ENCODE measurements around the gene ACOT7. TPM values are rescaled to one million over a fixed set of nuclear protein-coding genes. Genes with fewer than 3 reads are reported as not detected.

Gene ACOT7
- total and polyA plus RNA-seq, 7 donors = 2.3 to 12.4 (median 4.1) TPM

- no peak overlapping the region for H3K4me3 ChIP-seq
- H3K27ac ChIP-seq = no peak overlapping the region
- H3K4me1 ChIP-seq = peaks cover 4% of the 10 kb centered on the region
- H3K36me3 ChIP-seq (ENCODE audit: insufficient read depth in 1 of 2, low read depth in 1 of 2) = no peaks in the 10 kb centered on the region
- no peak for TF ChIP-seq CTCF (IDR thresholded peaks at IDR 0.05)
- H3K27me3 ChIP-seq (ENCODE audit: insufficient read depth in 3 of 3, low read length in 2 of 3) = peaks cover 0 to 47% (median 21%) of the 10 kb centered on the region in 3 donors
- no peak for DNase-seq
- WGBS, 3 donors = 78 to 83% (median 78%) methylated on average over 10 of the region's 10 CpGs
- no peak for ATAC-seq
- intact Hi-C loops (cut with DNase I) = no loop called here
- no peaks in the 10 kb centered on the region for H3K9me3 ChIP-seq
Observed at GRCh38 chr1:6258675-6259074, 134.9 kb downstream of the ACOT7 start.

- no peak for DNase-seq
- Histone ChIP-seq H3K36me3 (ENCODE audit: insufficient read depth in 1 of 2, low read depth in 1 of 2) (no peaks in the 10 kb centered on the region), H3K4me1 (no peaks in the 10 kb centered on the region), H3K4me3 (no peak overlapping the region), H3K9me3 (no peaks in the 10 kb centered on the region), H3K27ac (no peak overlapping the region), H3K27me3 (ENCODE audit: insufficient read depth in 3 of 3, low read length in 2 of 3) (peaks cover 0 to 37% (median 21%) of the 10 kb centered on the region in 3 donors)
- no peak for ATAC-seq
- 59 to 77% (median 65%) methylated on average over 8 of the region's 8 CpGs for WGBS, 3 donors
- no peak for TF ChIP-seq CTCF (IDR thresholded peaks at IDR 0.05)
- intact Hi-C loops (cut with DNase I) = no loop called here
Observed at GRCh38 chr1:6257541-6258069, 136.0 kb downstream of the ACOT7 start.

- no peak overlapping the region for H3K27ac ChIP-seq
- no peak for TF ChIP-seq CTCF (IDR thresholded peaks at IDR 0.05)
- intact Hi-C loops (cut with DNase I) = no loop called here
- H3K4me3 ChIP-seq = no peak overlapping the region
- no peaks in the 10 kb centered on the region for H3K36me3 ChIP-seq (ENCODE audit: insufficient read depth in 1 of 2, low read depth in 1 of 2)
- no peak for DNase-seq
- no peaks in the 10 kb centered on the region for H3K9me3 ChIP-seq
- 86 to 92% (median 90%) methylated on average over 13 of the region's 13 CpGs for WGBS, 3 donors
- no peaks in the 10 kb centered on the region for H3K4me1 ChIP-seq
- H3K27me3 ChIP-seq (ENCODE audit: insufficient read depth in 3 of 3, low read length in 2 of 3) = peaks cover 0 to 28% (median 15%) of the 10 kb centered on the region in 3 donors
- no peak for ATAC-seq
Observed at GRCh38 chr1:6256645-6257044, 136.9 kb downstream of the ACOT7 start.

GRCh38 chr1:6254691-6255090 is 138.9 kb downstream of the ACOT7 start:
- no peaks in the 10 kb centered on the region for H3K36me3 ChIP-seq (ENCODE audit: insufficient read depth in 1 of 2, low read depth in 1 of 2)
- 89 to 90% (median 90%) methylated on average over 16 of the region's 16 CpGs for WGBS, 3 donors
- H3K27me3 ChIP-seq (ENCODE audit: insufficient read depth in 3 of 3, low read length in 2 of 3) = peaks cover 0 to 32% (median 9%) of the 10 kb centered on the region in 3 donors
- no peak for DNase-seq
- H3K27ac ChIP-seq = no peak overlapping the region
- H3K4me3 ChIP-seq = no peak overlapping the region
- H3K4me1 ChIP-seq = no peaks in the 10 kb centered on the region
- no peaks in the 10 kb centered on the region for H3K9me3 ChIP-seq
- TF ChIP-seq CTCF (IDR thresholded peaks at IDR 0.05) = no peak
- ATAC-seq = no peak
- intact Hi-C loops (cut with DNase I) = no loop called here

GRCh38 chr1:6253380-6253779 is 140.2 kb downstream of the ACOT7 start:
- no peak for TF ChIP-seq CTCF (IDR thresholded peaks at IDR 0.05)
- Histone ChIP-seq H3K4me1 (no peaks in the 10 kb centered on the region), H3K27me3 (ENCODE audit: insufficient read depth in 3 of 3, low read length in 2 of 3) (peaks cover 0 to 31% (median 5%) of the 10 kb centered on the region in 3 donors), H3K4me3 (no peak overlapping the region), H3K9me3 (no peaks in the 10 kb centered on the region), H3K36me3 (ENCODE audit: insufficient read depth in 1 of 2, low read depth in 1 of 2) (no peaks in the 10 kb centered on the region), H3K27ac (no peak overlapping the region)
- WGBS, 3 donors = 95 to 98% (median 96%) methylated on average over 9 of the region's 9 CpGs
- DNase-seq (no peak), ATAC-seq (no peak)
- intact Hi-C loops (cut with DNase I) = no loop called here

All from psoas muscle (tissue), 8 donors.